Measurements from ENCODE around the gene NEO1.

The NEO1 gene

GRCh38 chr15:73120269-73120668, 68.0 kb downstream of the NEO1 start:
- TF ChIP-seq POLR2AphosphoS5 (IDR thresholded peaks at IDR 0.05; ENCODE audit: low read depth, low read length) (no peak), POLR2A (IDR thresholded peaks at IDR 0.05; ENCODE audit: low read depth, low read length) (no peak), TAF1 (IDR thresholded peaks at IDR 0.05; ENCODE audit: borderline replicate concordance, low read depth, low read length) (no peak)
- FAIRE-seq: no peak

GRCh38 chr15:73125219-73125618, 73.0 kb downstream of the NEO1 start:
- TF ChIP-seq POLR2A (IDR thresholded peaks at IDR 0.05; ENCODE audit: low read depth, low read length) (no peak), POLR2AphosphoS5 (IDR thresholded peaks at IDR 0.05; ENCODE audit: low read depth, low read length) (no peak), TAF1 (IDR thresholded peaks at IDR 0.05; ENCODE audit: borderline replicate concordance, low read depth, low read length) (no peak)
- DNase-seq (ENCODE audit: insufficient read length): no peak
- FAIRE-seq: no peak

More at GRCh38 chr15:73120269-73120668, 68.0 kb downstream of the NEO1 start:
- no peak for DNase-seq (ENCODE audit: insufficient read length)

- DNase-seq (ENCODE audit: insufficient read length) (no peak), FAIRE-seq (peak; percentile 93)
- TF ChIP-seq POLR2A (IDR thresholded peaks at IDR 0.05; ENCODE audit: low read depth, low read length) (no peak), TAF1 (IDR thresholded peaks at IDR 0.05; ENCODE audit: borderline replicate concordance, low read depth, low read length) (no peak), POLR2AphosphoS5 (IDR thresholded peaks at IDR 0.05; ENCODE audit: low read depth, low read length) (no peak)
Observed at GRCh38 chr15:73127302-73127936, 75.2 kb downstream of the NEO1 start.

- TF ChIP-seq POLR2AphosphoS5 (IDR thresholded peaks at IDR 0.05; ENCODE audit: low read depth, low read length) (no peak), POLR2A (IDR thresholded peaks at IDR 0.05; ENCODE audit: low read depth, low read length) (no peak), TAF1 (IDR thresholded peaks at IDR 0.05; ENCODE audit: borderline replicate concordance, low read depth, low read length) (no peak)
- DNase-seq (ENCODE audit: insufficient read length): no peak
- FAIRE-seq: no peak
Observed at GRCh38 chr15:73130830-73131229, 78.6 kb downstream of the NEO1 start.

- no peak for TF ChIP-seq POLR2AphosphoS5 (IDR thresholded peaks at IDR 0.05; ENCODE audit: low read depth, low read length)
- TF ChIP-seq TAF1 (IDR thresholded peaks at IDR 0.05; ENCODE audit: borderline replicate concordance, low read depth, low read length): no peak
- TF ChIP-seq POLR2A (IDR thresholded peaks at IDR 0.05; ENCODE audit: low read depth, low read length): no peak
- DNase-seq (ENCODE audit: insufficient read length) (no peak), FAIRE-seq (no peak)
Observed at GRCh38 chr15:73134196-73134595, 81.9 kb downstream of the NEO1 start.

GRCh38 chr15:73139041-73139743, 86.9 kb downstream of the NEO1 start:
- FAIRE-seq (no peak), DNase-seq (ENCODE audit: insufficient read length) (no peak)
- no peak for TF ChIP-seq TAF1 (IDR thresholded peaks at IDR 0.05; ENCODE audit: borderline replicate concordance, low read depth, low read length)
- TF ChIP-seq POLR2AphosphoS5 (IDR thresholded peaks at IDR 0.05; ENCODE audit: low read depth, low read length): no peak
- no peak for TF ChIP-seq POLR2A (IDR thresholded peaks at IDR 0.05; ENCODE audit: low read depth, low read length)

GRCh38 chr15:73139744-73140553, 87.7 kb downstream of the NEO1 start:
- DNase-seq (ENCODE audit: insufficient read length) (no peak), FAIRE-seq (no peak)
- TF ChIP-seq POLR2AphosphoS5 (IDR thresholded peaks at IDR 0.05; ENCODE audit: low read depth, low read length): no peak

- FAIRE-seq: no peak
- DNase-seq (ENCODE audit: insufficient read length): no peak
- TF ChIP-seq POLR2A (IDR thresholded peaks at IDR 0.05; ENCODE audit: low read depth, low read length) (no peak), TAF1 (IDR thresholded peaks at IDR 0.05; ENCODE audit: borderline replicate concordance, low read depth, low read length) (no peak), POLR2AphosphoS5 (IDR thresholded peaks at IDR 0.05; ENCODE audit: low read depth, low read length) (no peak)
Observed at GRCh38 chr15:73141216-73141900, 89.1 kb downstream of the NEO1 start.

GRCh38 chr15:73142802-73143762, 90.8 kb downstream of the NEO1 start:
- no peak for TF ChIP-seq POLR2AphosphoS5 (IDR thresholded peaks at IDR 0.05; ENCODE audit: low read depth, low read length)
- TF ChIP-seq POLR2A (IDR thresholded peaks at IDR 0.05; ENCODE audit: low read depth, low read length): no peak
- no peak for TF ChIP-seq TAF1 (IDR thresholded peaks at IDR 0.05; ENCODE audit: borderline replicate concordance, low read depth, low read length)
- DNase-seq (ENCODE audit: insufficient read length) (no peak), FAIRE-seq (no peak)

GRCh38 chr15:73143763-73144155, 91.5 kb downstream of the NEO1 start:
- FAIRE-seq (no peak), DNase-seq (ENCODE audit: insufficient read length) (no peak)
- no peak for TF ChIP-seq TAF1 (IDR thresholded peaks at IDR 0.05; ENCODE audit: borderline replicate concordance, low read depth, low read length)
- no peak for TF ChIP-seq POLR2AphosphoS5 (IDR thresholded peaks at IDR 0.05; ENCODE audit: low read depth, low read length)
- TF ChIP-seq POLR2A (IDR thresholded peaks at IDR 0.05; ENCODE audit: low read depth, low read length): no peak

Data from GM12892 (cell line).